Tibial artery (tissue), 4 donors: ENCODE data around the gene NLRP8.

Experiments
- DNase-seq, 2 donors: peaks; one replicate each; pipeline ENCODE4 v3.0.0-alpha.2; 2019
- H3K27ac ChIP-seq, 2 donors: fragments of 200-600 bp; sonication (generic) in 1 of 2; 1 replicate in 1 of 2; 2 replicates in 1 of 2; pipeline ENCODE4 v1.5.1; 2018 to 2019; ENCODE audit warnings: mild to moderate bottlenecking in 1 of 2
- H3K27me3 ChIP-seq, 2 donors: fragments of 200-600 bp; sonication (generic) in 1 of 2; one replicate each; pipeline versions ENCODE4 v1.5.1 to v1.6.0; 2016 to 2019
- H3K36me3 ChIP-seq, 3 donors: fragments of 200-600 bp; sonication (generic) in 2 of 3; one replicate each; pipeline ENCODE4 v1.5.1; 2016 to 2019; ENCODE audit warnings: mild to moderate bottlenecking in 2 of 3
- H3K4me1 ChIP-seq, 4 donors: fragments of 200-600 bp; sonication (generic) in 2 of 4; 1 replicate in 3 of 4; 2 replicates in 1 of 4; pipeline ENCODE4 v1.5.1; 2016 to 2019
- H3K4me3 ChIP-seq, 2 donors: fragments of 200-600 bp; sonication (generic) in 1 of 2; 1 replicate in 1 of 2; 2 replicates in 1 of 2; pipeline ENCODE4 v1.5.1; 2018 to 2019; ENCODE audit warnings: mild to moderate bottlenecking in 2 of 2
- H3K9me3 ChIP-seq, 3 donors: fragments of 200-600 bp; sonication (generic) in 1 of 3; one replicate each; pipeline ENCODE4 v1.5.1; 2016 to 2019
- intact Hi-C: fragments of 100-400 bp; cut with DNase I; formaldehyde crosslinking; loops from one replicate; pipeline ENCODE4 v1.15.0; 2023; ENCODE audit warnings: low total_unique reads
- TF ChIP-seq, protein P1 (sequence below), 2 experiments: fragments of 200-600 bp in 1 of 2; fragments of 450-650 bp in 1 of 2; IDR thresholded peaks; one replicate each; pipeline ENCODE4 v1.5.1; 2017 to 2019; ENCODE audit warnings: antibody characterized with exemption in 2 of 2, mild to moderate bottlenecking in 1 of 2, moderate library complexity in 1 of 2

The NLRP8 gene

DNA sequence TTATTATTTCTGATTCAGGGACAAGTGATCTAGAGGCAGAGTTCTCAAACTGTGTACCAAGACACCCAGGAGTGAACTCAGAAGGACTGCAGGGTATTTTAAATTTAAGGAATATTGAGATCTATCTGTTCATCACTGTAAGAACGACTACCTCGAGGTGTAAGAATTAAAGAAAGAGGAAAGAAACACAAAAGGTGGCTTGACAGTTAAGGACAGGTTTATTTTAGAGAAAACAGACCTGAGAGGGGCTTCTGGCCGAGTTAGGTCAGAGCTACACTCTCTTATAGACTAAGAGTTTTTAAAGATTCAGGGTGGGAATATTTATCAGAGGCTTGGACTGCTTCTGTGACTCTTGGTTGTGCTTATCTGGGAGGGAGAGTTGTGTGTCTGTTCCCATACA, 26.4 kb downstream of the NLRP8 start:
- no peak for DNase-seq
- Histone ChIP-seq H3K4me1 (no peaks in the 10 kb centered on the region), H3K4me3 (no peak overlapping the region), H3K27ac (no peak overlapping the region), H3K27me3 (no peaks in the 10 kb centered on the region), H3K9me3 (peaks cover 0 to 4% (median 0%) of the 10 kb centered on the region in 3 donors), H3K36me3 (no peaks in the 10 kb centered on the region)
- TF ChIP-seq, protein P1, sequence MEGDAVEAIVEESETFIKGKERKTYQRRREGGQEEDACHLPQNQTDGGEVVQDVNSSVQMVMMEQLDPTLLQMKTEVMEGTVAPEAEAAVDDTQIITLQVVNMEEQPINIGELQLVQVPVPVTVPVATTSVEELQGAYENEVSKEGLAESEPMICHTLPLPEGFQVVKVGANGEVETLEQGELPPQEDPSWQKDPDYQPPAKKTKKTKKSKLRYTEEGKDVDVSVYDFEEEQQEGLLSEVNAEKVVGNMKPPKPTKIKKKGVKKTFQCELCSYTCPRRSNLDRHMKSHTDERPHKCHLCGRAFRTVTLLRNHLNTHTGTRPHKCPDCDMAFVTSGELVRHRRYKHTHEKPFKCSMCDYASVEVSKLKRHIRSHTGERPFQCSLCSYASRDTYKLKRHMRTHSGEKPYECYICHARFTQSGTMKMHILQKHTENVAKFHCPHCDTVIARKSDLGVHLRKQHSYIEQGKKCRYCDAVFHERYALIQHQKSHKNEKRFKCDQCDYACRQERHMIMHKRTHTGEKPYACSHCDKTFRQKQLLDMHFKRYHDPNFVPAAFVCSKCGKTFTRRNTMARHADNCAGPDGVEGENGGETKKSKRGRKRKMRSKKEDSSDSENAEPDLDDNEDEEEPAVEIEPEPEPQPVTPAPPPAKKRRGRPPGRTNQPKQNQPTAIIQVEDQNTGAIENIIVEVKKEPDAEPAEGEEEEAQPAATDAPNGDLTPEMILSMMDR (IDR thresholded peaks at IDR 0.05) = no peak
- intact Hi-C loops = no loop called here

DNA sequence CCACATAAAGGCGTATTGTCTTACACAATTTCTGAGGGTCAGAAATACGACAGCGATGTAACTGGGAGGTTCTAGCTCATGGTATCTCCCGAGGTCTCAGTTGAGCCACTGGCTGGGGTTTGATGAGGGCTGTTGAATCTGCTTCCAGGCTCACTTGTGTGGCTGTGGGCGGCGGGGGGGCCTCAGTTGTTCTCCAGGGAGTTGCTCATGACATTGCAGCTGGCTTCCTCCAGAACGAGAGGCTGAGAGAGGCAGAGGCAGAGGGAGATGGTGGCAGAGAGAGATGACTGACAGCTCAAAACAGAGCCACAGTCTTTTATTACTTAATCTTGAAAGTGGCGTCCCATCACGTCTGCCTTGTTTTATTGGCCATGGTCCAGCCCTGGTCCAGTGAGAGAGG, 32.8 kb downstream of the NLRP8 start:
- H3K4me1 ChIP-seq = no peaks in the 10 kb centered on the region
- DNase-seq = no peak

DNA sequence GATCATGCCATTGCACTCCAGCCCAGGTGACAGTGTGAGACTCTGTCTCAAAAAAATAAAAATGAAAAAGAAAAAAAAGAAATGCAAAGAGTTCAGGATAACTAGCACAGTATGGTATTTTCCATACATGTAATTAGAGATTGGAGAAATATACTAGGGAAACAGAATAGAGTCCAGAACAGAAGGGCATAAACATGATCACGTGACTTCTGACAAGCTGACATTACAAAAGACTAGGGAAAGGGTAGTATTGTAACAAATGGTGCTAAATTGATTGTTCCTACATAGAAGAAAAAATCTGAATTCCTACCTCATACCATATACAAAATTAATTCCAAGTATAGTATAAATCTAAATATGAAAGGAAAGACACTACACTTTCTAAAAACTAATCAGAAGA, 37.6 kb downstream of the NLRP8 start:
- Histone ChIP-seq H3K4me3 (no peak overlapping the region), H3K4me1 (no peaks in the 10 kb centered on the region), H3K36me3 (no peaks in the 10 kb centered on the region), H3K27ac (no peak overlapping the region), H3K9me3 (no peaks in the 10 kb centered on the region), H3K27me3 (no peaks in the 10 kb centered on the region)
- TF ChIP-seq, protein P1 (IDR thresholded peaks at IDR 0.05) = no peak
- no peak for DNase-seq
- intact Hi-C loops = no loop called here

More for the DNA sequence above, 32.8 kb downstream of the NLRP8 start:
- H3K36me3 ChIP-seq = no peaks in the 10 kb centered on the region
- intact Hi-C loops = no loop called here
- H3K27me3 ChIP-seq = no peaks in the 10 kb centered on the region
- no peaks in the 10 kb centered on the region for H3K9me3 ChIP-seq
- TF ChIP-seq, protein P1 (IDR thresholded peaks at IDR 0.05) = no peak
- H3K27ac ChIP-seq = no peak overlapping the region
- H3K4me3 ChIP-seq = no peak overlapping the region

DNA sequence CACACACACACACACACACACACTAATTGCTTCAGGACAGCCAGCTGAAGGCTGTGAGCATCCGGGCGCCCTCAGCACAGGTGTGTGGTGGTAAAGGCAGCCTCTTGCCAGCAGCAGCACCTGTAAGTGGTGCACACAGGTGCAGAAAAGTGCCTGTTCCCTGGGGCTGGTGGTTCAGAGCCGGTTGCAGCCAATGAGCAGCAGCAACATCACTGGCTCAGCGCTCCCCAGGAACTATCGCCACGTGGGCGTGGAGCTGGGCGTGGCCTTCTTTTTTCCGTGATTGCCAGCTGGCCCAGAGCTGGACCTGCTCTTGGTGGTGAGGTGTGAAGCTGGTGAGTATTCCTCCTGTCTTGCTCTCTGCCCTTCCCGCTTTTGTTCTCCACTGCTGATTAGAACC, 38.9 kb downstream of the NLRP8 start, which contains the start of gene NLRP5:
Gene NLRP5 (plus strand): TSS at position 289 of the 400 bp plus-strand sequence.
- no peak for DNase-seq
- no peak within 1 kb of the TSS for H3K27ac ChIP-seq
- H3K4me1 ChIP-seq = no peaks in the 10 kb centered on the region
- TF ChIP-seq, protein P1 (IDR thresholded peaks at IDR 0.05) = no peak
- H3K36me3 ChIP-seq = no peaks in the 10 kb centered on the region
- H3K4me3 ChIP-seq = no peak within 1 kb of the TSS
- no peaks in the 10 kb centered on the region for H3K9me3 ChIP-seq
- no peaks in the 10 kb centered on the region for H3K27me3 ChIP-seq
- intact Hi-C loops = no loop called here

DNA sequence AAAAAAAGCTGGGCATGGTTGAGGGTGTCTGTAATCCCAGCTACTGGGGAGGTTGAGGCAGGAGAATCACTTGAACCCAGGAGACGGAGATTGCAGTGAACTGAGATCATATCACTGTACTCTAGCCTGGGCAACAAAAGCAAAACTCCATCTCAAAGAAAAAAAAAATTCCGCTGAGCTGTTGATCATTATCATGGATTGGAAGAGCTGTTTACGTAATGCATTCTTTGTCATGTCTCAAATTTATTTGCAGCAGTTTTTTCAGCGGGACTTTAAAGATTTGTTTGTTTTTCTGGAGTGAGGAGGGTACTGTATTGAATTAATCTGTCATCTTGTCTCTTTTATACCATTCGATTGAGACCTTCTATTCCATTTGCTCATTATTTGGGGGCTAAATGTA, 43.2 kb downstream of the NLRP8 start:
- H3K36me3 ChIP-seq = no peaks in the 10 kb centered on the region
- no peaks in the 10 kb centered on the region for H3K27me3 ChIP-seq
- no peak for DNase-seq
- H3K27ac ChIP-seq = no peak overlapping the region
- H3K9me3 ChIP-seq = peaks cover 0 to 3% (median 0%) of the 10 kb centered on the region in 3 donors
- no peaks in the 10 kb centered on the region for H3K4me1 ChIP-seq
- intact Hi-C loops = no loop called here
- TF ChIP-seq, protein P1 (IDR thresholded peaks at IDR 0.05) = no peak
- H3K4me3 ChIP-seq = no peak overlapping the region

DNA sequence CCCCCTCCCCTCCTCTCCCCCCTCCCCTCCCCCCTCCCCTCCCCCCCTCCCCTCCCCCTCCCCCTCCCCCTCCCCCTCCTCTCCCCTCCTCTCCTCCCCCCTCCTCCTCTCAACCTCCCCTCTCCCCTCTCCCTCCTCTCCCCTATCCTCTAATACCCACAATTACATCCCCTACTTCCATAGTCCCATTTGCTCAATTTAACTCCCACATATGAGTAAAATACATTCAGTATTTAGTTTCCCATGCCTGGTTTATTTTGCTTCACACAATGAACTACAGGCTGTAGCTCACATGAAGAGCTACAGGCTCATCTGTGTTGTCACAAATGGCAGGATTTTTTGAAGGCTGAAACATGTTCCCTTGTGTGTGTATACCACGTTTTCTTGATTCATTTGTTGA, 45.9 kb downstream of the NLRP8 start:
- no peak overlapping the region for H3K4me3 ChIP-seq
- DNase-seq = no peak
- no peaks in the 10 kb centered on the region for H3K27me3 ChIP-seq
- H3K9me3 ChIP-seq = peaks cover 0 to 4% (median 3%) of the 10 kb centered on the region in 3 donors
- TF ChIP-seq, protein P1 (IDR thresholded peaks at IDR 0.05) = no peak
- intact Hi-C loops = no loop called here
- H3K27ac ChIP-seq = no peak overlapping the region
- H3K4me1 ChIP-seq = no peaks in the 10 kb centered on the region
- H3K36me3 ChIP-seq = no peaks in the 10 kb centered on the region
